HepG2 (cell line): ENCODE results near the gene KCTD16. TPM values are rescaled to one million over a fixed set of nuclear protein-coding genes. Genes with fewer than 3 reads are reported as not detected.

ENCODE experiments used
- ATAC-seq: fragments of 200-7000 bp; cut with Tn5 transposase; 3 replicates; pipeline ENCODE4 v1.9.1; 2020; ENCODE audit warnings: mild to moderate bottlenecking, moderate library complexity
- BruUV-seq: library from RNA; stranded (reverse); fragments of 400-500 nt; replicated peaks from 2 replicates; lab custom pipeline; 2021; lab: Mats Ljungman, UMichigan
- CTCF ChIA-PET: fragments of 300-600 bp; formaldehyde crosslinking; extraction: SDS; loops from one replicate; lab custom pipeline; 2021; ENCODE audit warnings: low total read pairs, inconsistent platforms, low intra/inter-chr PET ratio; lab: Yijun Ruan, JAX
- POLR2A ChIA-PET: fragments of 350-600 bp; sonication (Branson Sonifier 250); formaldehyde crosslinking; loops from one replicate; lab custom pipeline; 2020; ENCODE audit warnings: antibody characterized with exemption, inconsistent platforms; lab: Yijun Ruan, JAX
- DNase-seq: peaks from one replicate; pipeline ENCODE4 v3.0.0-alpha.2; 2015; ENCODE audit warnings: low spot score
- FAIRE-seq: peaks from 3 replicates; lab custom pipeline; 2011; peaks lifted over from hg19 to GRCh38; lab: Jason Lieb, UNC
- H2AFZ ChIP-seq: one replicate; pipeline ENCODE4 v1.6.1; 2011; ENCODE audit warnings: low read length, inconsistent platforms
- H3K27ac ChIP-seq: fragments of 300-600 bp; 3 replicates; pipeline ENCODE4 v1.8.0; 2011; ENCODE audit warnings: mixed run types, mild to moderate bottlenecking, mixed read lengths, low read length, inconsistent platforms; ENCODE audit not compliant: insufficient read depth; ENCODE audit errors: extremely low read length
- H3K27me3 ChIP-seq, 2 experiments: fragments of 200-600 bp in 1 of 2; 2 replicates in 1 of 2; 3 replicates in 1 of 2; pipeline versions ENCODE4 v1.6.0 to v1.8.0; 2011; ENCODE audit warnings: low read length in 2 of 2, mild to moderate bottlenecking in 2 of 2, moderate library complexity in 2 of 2, inconsistent platforms in 1 of 2; ENCODE audit not compliant: insufficient read depth in 2 of 2, control insufficient read depth in 1 of 2
- H3K36me3 ChIP-seq, 2 experiments: fragments of 200-600 bp in 1 of 2; replicated peaks in 1 of 2; 2 replicates in 1 of 2; 3 replicates in 1 of 2; pipeline versions ENCODE4 v1.5.1 to v1.8.0; 2011; ENCODE audit warnings: low read length in 2 of 2, inconsistent platforms in 1 of 2; ENCODE audit not compliant: insufficient read depth in 2 of 2, control insufficient read depth in 1 of 2
- H3K4me1 ChIP-seq: 2 replicates; pipeline ENCODE4 v1.5.1; 2012; ENCODE audit warnings: low read length, inconsistent platforms; ENCODE audit not compliant: insufficient read depth
- H3K4me2 ChIP-seq: 2 replicates; pipeline ENCODE4 v1.6.0; 2011; ENCODE audit warnings: low read depth, low read length, inconsistent platforms
- H3K4me3 ChIP-seq, 3 experiments: fragments of 200-600 bp in 1 of 3; sonication (generic), shearing (Covaris generic) in 1 of 3; replicated peaks in 1 of 3; 2 replicates each; pipeline ENCODE4 v1.5.1; 2011 to 2016; ENCODE audit warnings: low read length in 3 of 3, inconsistent platforms in 2 of 3, low read depth in 2 of 3, mild to moderate bottlenecking in 2 of 3, control low read depth in 1 of 3, mixed read lengths in 1 of 3; ENCODE audit not compliant: insufficient read depth in 1 of 3
- H3K79me2 ChIP-seq: one replicate; pipeline ENCODE4 v1.6.1; 2011; ENCODE audit warnings: low read length, inconsistent platforms; ENCODE audit not compliant: insufficient read depth
- H3K9ac ChIP-seq: 2 replicates; pipeline ENCODE4 v1.6.0; 2011; ENCODE audit warnings: mild to moderate bottlenecking, low read depth, low read length, inconsistent platforms; ENCODE audit not compliant: insufficient read depth
- H3K9me3 ChIP-seq: 2 replicates; pipeline ENCODE4 v1.5.1; 2012; ENCODE audit warnings: mild to moderate bottlenecking, low read length
- H4K20me1 ChIP-seq: 2 replicates; pipeline ENCODE4 v1.6.0; 2011; ENCODE audit warnings: inconsistent platforms, mild to moderate bottlenecking, low read length, moderate library complexity; ENCODE audit not compliant: insufficient read depth
- NCOA5 ChIP-seq: sonication (generic); formaldehyde crosslinking; IDR thresholded peaks from 2 replicates; pipeline ENCODE4 v1.4.0; 2020; ENCODE audit warnings: missing genetic modification reagents
- NONO ChIP-seq, 2 experiments: fragments of 450-650 bp in 1 of 2; sonication (generic) in 1 of 2; formaldehyde crosslinking in 1 of 2; IDR thresholded peaks in 1 of 2; conservative IDR thresholded peaks in 1 of 2; 2 replicates each; pipeline versions ENCODE4 v1.6.1 to v1.8.0; 2017 to 2022; ENCODE audit warnings: mild to moderate bottlenecking in 1 of 2, missing genetic modification reagents in 1 of 2, moderate library complexity in 1 of 2
- TBX3 ChIP-seq: fragments of 450-650 bp; IDR thresholded peaks from 2 replicates; pipeline ENCODE4 v1.6.1; 2017; ENCODE audit warnings: antibody characterized with exemption, mild to moderate bottlenecking, inconsistent platforms, borderline replicate concordance
- TEAD3 ChIP-seq: optimal IDR thresholded peaks from 2 replicates; pipeline ENCODE3; 2016; ENCODE audit warnings: borderline replicate concordance
- THYN1 ChIP-seq: sonication (generic); formaldehyde crosslinking; IDR thresholded peaks from 2 replicates; pipeline ENCODE4 v1.8.1; 2023; ENCODE audit warnings: low read depth, mild to moderate bottlenecking, moderate library complexity, missing genetic modification reagents, borderline replicate concordance
- ZNF383 ChIP-seq: sonication (generic); formaldehyde crosslinking; IDR thresholded peaks from 2 replicates; pipeline ENCODE4 v1.4.0; 2020; ENCODE audit warnings: missing genetic modification reagents, mild to moderate bottlenecking, borderline replicate concordance
- WGBS: methylation state at CpG from one replicate; pipeline ENCODE4 v1.1.6; 2017; ENCODE audit warnings: low lambda C conversion rate; 5-methylcytosine and 5-hydroxymethylcytosine counted together
- in situ Hi-C: cut with HindIII; loops from 2 replicates; pipeline ENCODE4 v1.10.0; 2017; ENCODE audit warnings: low pct_unique_long_range_greater_than_20kb; ENCODE audit not compliant: extremely low pct_ligation_motif_present
- intact Hi-C: fragments of 100-400 bp; cut with micrococcal nuclease; formaldehyde crosslinking; loops from one replicate; pipeline ENCODE4 v1.10.0; 2022; ENCODE audit not compliant: unreplicated experiment
- polyA plus RNA-seq, 8 experiments: library from polyadenylated mRNA; depleted of rRNA in 3 of 8; stranded (reverse) in 7 of 8; unstranded in 1 of 8; fragments of >200 nt; fragmentation: Illumina TruSeq in 4 of 8; extraction: Trizol in 4 of 8; gene quantifications; 2 replicates each; pipeline versions ENCODE4 v1.2.1 to v1.2.3, GENCODE V29; 2011 to 2016; ENCODE audit warnings: low read depth in 4 of 8, missing spikeins in 1 of 8, mixed read lengths in 1 of 8; ENCODE audit not compliant: insufficient read depth in 1 of 8
- total RNA-seq, 5 experiments: library from RNA; depleted of rRNA; stranded (reverse); fragments of >200 nt; fragmentation: Illumina TruSeq; extraction: Trizol; gene quantifications; 2 replicates each; pipeline ENCODE4 v1.2.3, GENCODE V29; 2016; ENCODE audit warnings: low read depth in 1 of 5
- TF ChIP-seq, protein P1 (sequence below): fragments of 450-650 bp; IDR thresholded peaks from 2 replicates; pipeline ENCODE4 v1.6.1; 2016
- TF ChIP-seq, protein P2 (sequence below): sonication (generic); formaldehyde crosslinking; IDR thresholded peaks from 2 replicates; pipeline ENCODE4 v1.4.0; 2020; ENCODE audit warnings: mild to moderate bottlenecking, missing genetic modification reagents
- TF ChIP-seq, protein P3 (sequence below), 2 experiments: IDR thresholded peaks; 2 replicates each; pipeline ENCODE4 v1.6.1; 2011 to 2012; ENCODE audit warnings: low read length in 2 of 2, borderline replicate concordance in 1 of 2, low read depth in 1 of 2, mild to moderate bottlenecking in 1 of 2, moderate library complexity in 1 of 2

Gene KCTD16
- total and polyA plus RNA-seq, 2 of the 13 experiments (the other 11 are each of a cell fraction or from before 2014, with no cell fraction given) = 0.02 to 0.09 TPM

DNA sequence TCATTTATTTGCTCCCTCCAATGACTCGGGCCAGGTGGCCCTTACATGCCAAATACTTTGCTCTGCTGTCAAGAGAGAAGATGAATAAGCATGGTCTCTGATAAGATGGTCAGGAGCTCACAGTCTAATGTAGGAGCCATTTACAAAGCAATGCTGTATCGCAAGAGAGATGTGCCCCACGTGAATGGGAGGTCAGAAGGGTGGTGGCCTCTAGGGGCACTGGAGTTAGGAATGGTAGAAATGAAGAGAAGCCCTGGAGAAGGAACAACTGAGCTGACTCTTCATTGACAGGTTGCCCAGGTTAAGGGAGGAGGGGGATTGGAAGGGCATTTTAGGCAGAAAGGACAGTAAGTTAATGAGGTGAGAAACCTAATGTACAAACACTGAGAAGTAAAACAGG, 286.5 kb downstream of the KCTD16 start:
- Histone ChIP-seq H3K4me2 (no peak overlapping the region), H3K9me3 (no peaks in the 10 kb centered on the region), H3K4me3 (no peak overlapping the region), H3K79me2 (no peaks in the 10 kb centered on the region), H3K27ac (no peak overlapping the region), H4K20me1 (no peaks in the 10 kb centered on the region), H2AFZ (no peak overlapping the region), H3K9ac (no peak overlapping the region), H3K4me1 (no peaks in the 10 kb centered on the region), H3K27me3 (no peaks in the 10 kb centered on the region), H3K36me3 (no peaks in the 10 kb centered on the region)
- ChIA-PET CTCF (no interaction called here), POLR2A (no interaction called here)
- no TSS peak for BruUV-seq
- TF ChIP-seq THYN1 (CRISPR knock-in tag) (no peak), NONO (IDR thresholded peaks at IDR 0.05) (no peak), NONO (CRISPR knock-in tag; conservative IDR thresholded peaks at IDR 0.05) (no peak), ZNF383 (CRISPR knock-in tag) (no peak), TBX3 (no peak), NCOA5 (CRISPR knock-in tag) (no peak), TEAD3 (CRISPR knock-in tag) (no peak)
- TF ChIP-seq, protein P1, sequence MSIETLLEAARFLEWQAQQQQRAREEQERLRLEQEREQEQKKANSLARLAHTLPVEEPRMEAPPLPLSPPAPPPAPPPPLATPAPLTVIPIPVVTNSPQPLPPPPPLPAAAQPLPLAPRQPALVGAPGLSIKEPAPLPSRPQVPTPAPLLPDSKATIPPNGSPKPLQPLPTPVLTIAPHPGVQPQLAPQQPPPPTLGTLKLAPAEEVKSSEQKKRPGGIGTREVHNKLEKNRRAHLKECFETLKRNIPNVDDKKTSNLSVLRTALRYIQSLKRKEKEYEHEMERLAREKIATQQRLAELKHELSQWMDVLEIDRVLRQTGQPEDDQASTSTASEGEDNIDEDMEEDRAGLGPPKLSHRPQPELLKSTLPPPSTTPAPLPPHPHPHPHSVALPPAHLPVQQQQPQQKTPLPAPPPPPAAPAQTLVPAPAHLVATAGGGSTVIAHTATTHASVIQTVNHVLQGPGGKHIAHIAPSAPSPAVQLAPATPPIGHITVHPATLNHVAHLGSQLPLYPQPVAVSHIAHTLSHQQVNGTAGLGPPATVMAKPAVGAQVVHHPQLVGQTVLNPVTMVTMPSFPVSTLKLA = no peak
- TF ChIP-seq, protein P2, sequence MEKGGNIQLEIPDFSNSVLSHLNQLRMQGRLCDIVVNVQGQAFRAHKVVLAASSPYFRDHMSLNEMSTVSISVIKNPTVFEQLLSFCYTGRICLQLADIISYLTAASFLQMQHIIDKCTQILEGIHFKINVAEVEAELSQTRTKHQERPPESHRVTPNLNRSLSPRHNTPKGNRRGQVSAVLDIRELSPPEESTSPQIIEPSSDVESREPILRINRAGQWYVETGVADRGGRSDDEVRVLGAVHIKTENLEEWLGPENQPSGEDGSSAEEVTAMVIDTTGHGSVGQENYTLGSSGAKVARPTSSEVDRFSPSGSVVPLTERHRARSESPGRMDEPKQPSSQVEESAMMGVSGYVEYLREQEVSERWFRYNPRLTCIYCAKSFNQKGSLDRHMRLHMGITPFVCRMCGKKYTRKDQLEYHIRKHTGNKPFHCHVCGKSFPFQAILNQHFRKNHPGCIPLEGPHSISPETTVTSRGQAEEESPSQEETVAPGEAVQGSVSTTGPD = no peak
- TF ChIP-seq, protein P3, sequence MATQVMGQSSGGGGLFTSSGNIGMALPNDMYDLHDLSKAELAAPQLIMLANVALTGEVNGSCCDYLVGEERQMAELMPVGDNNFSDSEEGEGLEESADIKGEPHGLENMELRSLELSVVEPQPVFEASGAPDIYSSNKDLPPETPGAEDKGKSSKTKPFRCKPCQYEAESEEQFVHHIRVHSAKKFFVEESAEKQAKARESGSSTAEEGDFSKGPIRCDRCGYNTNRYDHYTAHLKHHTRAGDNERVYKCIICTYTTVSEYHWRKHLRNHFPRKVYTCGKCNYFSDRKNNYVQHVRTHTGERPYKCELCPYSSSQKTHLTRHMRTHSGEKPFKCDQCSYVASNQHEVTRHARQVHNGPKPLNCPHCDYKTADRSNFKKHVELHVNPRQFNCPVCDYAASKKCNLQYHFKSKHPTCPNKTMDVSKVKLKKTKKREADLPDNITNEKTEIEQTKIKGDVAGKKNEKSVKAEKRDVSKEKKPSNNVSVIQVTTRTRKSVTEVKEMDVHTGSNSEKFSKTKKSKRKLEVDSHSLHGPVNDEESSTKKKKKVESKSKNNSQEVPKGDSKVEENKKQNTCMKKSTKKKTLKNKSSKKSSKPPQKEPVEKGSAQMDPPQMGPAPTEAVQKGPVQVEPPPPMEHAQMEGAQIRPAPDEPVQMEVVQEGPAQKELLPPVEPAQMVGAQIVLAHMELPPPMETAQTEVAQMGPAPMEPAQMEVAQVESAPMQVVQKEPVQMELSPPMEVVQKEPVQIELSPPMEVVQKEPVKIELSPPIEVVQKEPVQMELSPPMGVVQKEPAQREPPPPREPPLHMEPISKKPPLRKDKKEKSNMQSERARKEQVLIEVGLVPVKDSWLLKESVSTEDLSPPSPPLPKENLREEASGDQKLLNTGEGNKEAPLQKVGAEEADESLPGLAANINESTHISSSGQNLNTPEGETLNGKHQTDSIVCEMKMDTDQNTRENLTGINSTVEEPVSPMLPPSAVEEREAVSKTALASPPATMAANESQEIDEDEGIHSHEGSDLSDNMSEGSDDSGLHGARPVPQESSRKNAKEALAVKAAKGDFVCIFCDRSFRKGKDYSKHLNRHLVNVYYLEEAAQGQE (IDR thresholded peaks at IDR 0.05; ENCODE audit: borderline replicate concordance in 1 of 2, low read depth in 1 of 2, low read length in 2 of 2) = no peak
- intact Hi-C loops = no loop called here
- no peak for FAIRE-seq
- 0% methylated on average over 3 of the region's 3 CpGs for WGBS
- in situ Hi-C loops = no loop called here
- ATAC-seq = no peak
- no peak for DNase-seq
